OCI-LY7 (cell line): Measurements from ENCODE around the gene CCDC78. TPM values are rescaled to one million over a fixed set of nuclear protein-coding genes. Genes with fewer than 3 reads are reported as not detected.

Source experiments
- BruUV-seq: library from RNA; stranded (reverse); fragments of 400-500 nt; replicated peaks from 2 replicates; lab custom pipeline; 2021; lab: Mats Ljungman, UMichigan
- CTCF ChIA-PET: fragments of 300-600 bp; sonication (Branson Sonifier 250); formaldehyde crosslinking; loops from one replicate; lab custom pipeline; 2022; ENCODE audit warnings: antibody characterized with exemption; ENCODE audit not compliant: unreplicated experiment; lab: Charles Lee
- POLR2A ChIA-PET: fragments of 300-600 bp; sonication (Branson Sonifier 250); formaldehyde crosslinking; loops from one replicate; lab custom pipeline; 2022; ENCODE audit warnings: antibody characterized with exemption; lab: Charles Lee
- DNase-seq: peaks from one replicate; pipeline ENCODE4 v3.0.0-alpha.2; 2015; ENCODE audit warnings: low spot score
- H2AFZ ChIP-seq: fragments of 200-600 bp; sonication (generic), shearing (Covaris generic); 2 replicates; pipeline ENCODE4 v1.6.1; 2014; ENCODE audit warnings: mild to moderate bottlenecking, antibody characterized with exemption, low read length, moderate library complexity
- H3K27ac ChIP-seq: fragments of 200-600 bp; sonication (generic); 2 replicates; pipeline ENCODE4 v1.5.1; 2014; ENCODE audit warnings: mixed run types, low read depth, mild to moderate bottlenecking, moderate library complexity, low read length, inconsistent platforms; ENCODE audit not compliant: poor library complexity, severe bottlenecking
- H3K36me3 ChIP-seq: fragments of 200-600 bp; sonication (generic); 2 replicates; pipeline ENCODE4 v1.6.1; 2014; ENCODE audit warnings: mild to moderate bottlenecking, antibody characterized with exemption, low read length, moderate library complexity, mixed read lengths; ENCODE audit not compliant: insufficient read depth
- H3K4me1 ChIP-seq: fragments of 200-600 bp; sonication (generic); 2 replicates; pipeline ENCODE4 v1.5.1; 2014; ENCODE audit warnings: mild to moderate bottlenecking, low read length; ENCODE audit not compliant: insufficient read depth, poor library complexity, severe bottlenecking
- H3K4me2 ChIP-seq: fragments of 200-600 bp; sonication (generic); 2 replicates; pipeline ENCODE4 v1.6.1; 2014; ENCODE audit warnings: mild to moderate bottlenecking, low read length
- H3K4me3 ChIP-seq: fragments of 200-600 bp; sonication (generic); 2 replicates; pipeline ENCODE4 v1.5.1; 2014; ENCODE audit warnings: mild to moderate bottlenecking, low read depth, low read length; ENCODE audit not compliant: poor library complexity, severe bottlenecking
- H3K79me2 ChIP-seq: fragments of 200-600 bp; sonication (generic); 2 replicates; pipeline ENCODE4 v1.6.1; 2016; ENCODE audit warnings: low read depth, mild to moderate bottlenecking, low read length, moderate library complexity, mixed read lengths; ENCODE audit not compliant: insufficient read depth
- H3K9me2 ChIP-seq: fragments of 200-600 bp; sonication (generic); 2 replicates; pipeline ENCODE4 v1.6.1; 2016; ENCODE audit warnings: mild to moderate bottlenecking, low read length, mixed read lengths; ENCODE audit not compliant: insufficient read depth
- H3K9me3 ChIP-seq: fragments of 200-600 bp; sonication (generic); 2 replicates; pipeline ENCODE4 v1.6.1; 2014; ENCODE audit warnings: mild to moderate bottlenecking, mixed run types, low read length, mixed read lengths
- H4K20me1 ChIP-seq: fragments of 200-600 bp; sonication (generic); 2 replicates; pipeline ENCODE4 v1.6.1; 2014; ENCODE audit warnings: mild to moderate bottlenecking, antibody characterized with exemption, low read length, moderate library complexity, mixed read lengths; ENCODE audit not compliant: insufficient read depth
- CTCF ChIP-seq: fragments of 200-600 bp; sonication (generic); conservative IDR thresholded peaks from 2 replicates; pipeline ENCODE4 v1.5.1; 2014; ENCODE audit warnings: mild to moderate bottlenecking, antibody characterized with exemption, low read length, moderate library complexity, mixed read lengths
- EZH2phosphoT487 ChIP-seq: fragments of 200-600 bp; sonication (generic); IDR thresholded peaks from 2 replicates; pipeline ENCODE4 v1.6.1; 2018; ENCODE audit warnings: low read depth, borderline replicate concordance, mild to moderate bottlenecking, mixed run types, antibody characterized with exemption, low read length, moderate library complexity, mixed read lengths
- intact Hi-C: fragments of 100-400 bp; cut with micrococcal nuclease; formaldehyde crosslinking; loops from one replicate; pipeline ENCODE4 v1.10.0; 2022; ENCODE audit not compliant: unreplicated experiment
- total RNA-seq, 2 experiments: library from RNA; depleted of rRNA in 1 of 2; stranded (reverse); fragments of >200 nt in 1 of 2; shearing (Covaris generic) in 1 of 2; gene quantifications; 2 replicates each; pipeline ENCODE4 v1.2.3, GENCODE V29; 2014 to 2022

The CCDC78 gene
- total RNA-seq, 2 experiments from 2014 or later, result 25.8 to 57.9 TPM

- Histone ChIP-seq H3K79me2 (no peaks in the 10 kb centered on the region), H3K36me3 (no peaks in the 10 kb centered on the region), H4K20me1 (no peaks in the 10 kb centered on the region), H2AFZ (no peak within 1 kb of the TSS), H3K9me2 (no peaks in the 10 kb centered on the region), H3K9me3 (no peaks in the 10 kb centered on the region), H3K4me3 (peak within 1 kb of the TSS; percentile 65), H3K4me1 (peaks cover 33% of the 10 kb centered on the region), H3K4me2 (peak within 1 kb of the TSS; percentile 69), H3K27ac (no peak within 1 kb of the TSS)
- DNase-seq, result peak; percentile 89
- CTCF ChIA-PET, result no interaction called here
- BruUV-seq, result no TSS peak
- intact Hi-C loops, result no loop called here
- POLR2A ChIA-PET, result interaction anchor here (0.5 to 2.0 kb wide), 4 partner anchors 13 to 997 kb away, joined by 3 to 8 read pairs (median 4); partner anchors contain the start of genes CHTF18 and RPUSD1
- TF ChIP-seq EZH2phosphoT487 (no peak), CTCF (no peak)
Measured at GRCh38 chr16:714558-715476, 11.4 kb downstream of the CCDC78 start, which contains the start of gene METRN. METRN (plus strand) TSS chr16:715118; CDS start chr16:715290, 172 bp downstream.

- no TSS peak for BruUV-seq
- no peak for DNase-seq
- H3K9me3 ChIP-seq, result no peaks in the 10 kb centered on the region
- H4K20me1 ChIP-seq, result no peaks in the 10 kb centered on the region
- intact Hi-C loops, result no loop called here
- H3K4me1 ChIP-seq, result peaks cover 25% of the 10 kb centered on the region
- no peak overlapping the region for H3K4me3 ChIP-seq
- H3K9me2 ChIP-seq, result no peaks in the 10 kb centered on the region
- POLR2A ChIA-PET, result interaction anchor here (2.0 kb wide), 1 partner anchor 14 kb away, joined by 5 read pairs; no protein-coding TSS in a partner anchor
- peak overlapping the region; percentile 58; the same call in 1 of the 2 replicates for H3K4me2 ChIP-seq
- no peaks in the 10 kb centered on the region for H3K36me3 ChIP-seq
- CTCF ChIA-PET, result no interaction called here
- no peak overlapping the region for H2AFZ ChIP-seq
- no peak overlapping the region for H3K27ac ChIP-seq
- TF ChIP-seq CTCF, result no peak
- no peak for TF ChIP-seq EZH2phosphoT487
- no peaks in the 10 kb centered on the region for H3K79me2 ChIP-seq
Measured at GRCh38 chr16:714079-714478, 12.2 kb downstream of the CCDC78 start.
